Upper lobe of left lung (tissue), 4 donors: Measurements from ENCODE around the gene OR2H2.

Experiments used
- EP300 ChIP-seq, 4 donors: sonication (generic); formaldehyde crosslinking; IDR thresholded peaks; one replicate each; pipeline ENCODE4 v1.5.1; 2017; ENCODE audit warnings: antibody characterized with exemption in 4 of 4, control low read depth in 2 of 4
- POLR2A ChIP-seq, 4 donors: fragments of 450-650 bp; IDR thresholded peaks; one replicate each; pipeline ENCODE4 v1.5.1; 2016 to 2017; ENCODE audit warnings: antibody characterized with exemption in 4 of 4, mild to moderate bottlenecking in 2 of 4
- TF ChIP-seq, protein P1 (sequence below), 6 experiments: fragments of 450-650 bp in 4 of 6; fragments of 200-600 bp in 2 of 6; sonication (generic) in 2 of 6; IDR thresholded peaks; one replicate each; pipeline ENCODE4 v1.5.1; 2016 to 2019; ENCODE audit warnings: antibody characterized with exemption in 6 of 6

GRCh38 chr6:29564875-29565274 lies 20.0 kb upstream of the OR2H2 start:
- TF ChIP-seq POLR2A (IDR thresholded peaks at IDR 0.05) (no peak), EP300 (IDR thresholded peaks at IDR 0.05) (no peak)
- TF ChIP-seq, protein P1, sequence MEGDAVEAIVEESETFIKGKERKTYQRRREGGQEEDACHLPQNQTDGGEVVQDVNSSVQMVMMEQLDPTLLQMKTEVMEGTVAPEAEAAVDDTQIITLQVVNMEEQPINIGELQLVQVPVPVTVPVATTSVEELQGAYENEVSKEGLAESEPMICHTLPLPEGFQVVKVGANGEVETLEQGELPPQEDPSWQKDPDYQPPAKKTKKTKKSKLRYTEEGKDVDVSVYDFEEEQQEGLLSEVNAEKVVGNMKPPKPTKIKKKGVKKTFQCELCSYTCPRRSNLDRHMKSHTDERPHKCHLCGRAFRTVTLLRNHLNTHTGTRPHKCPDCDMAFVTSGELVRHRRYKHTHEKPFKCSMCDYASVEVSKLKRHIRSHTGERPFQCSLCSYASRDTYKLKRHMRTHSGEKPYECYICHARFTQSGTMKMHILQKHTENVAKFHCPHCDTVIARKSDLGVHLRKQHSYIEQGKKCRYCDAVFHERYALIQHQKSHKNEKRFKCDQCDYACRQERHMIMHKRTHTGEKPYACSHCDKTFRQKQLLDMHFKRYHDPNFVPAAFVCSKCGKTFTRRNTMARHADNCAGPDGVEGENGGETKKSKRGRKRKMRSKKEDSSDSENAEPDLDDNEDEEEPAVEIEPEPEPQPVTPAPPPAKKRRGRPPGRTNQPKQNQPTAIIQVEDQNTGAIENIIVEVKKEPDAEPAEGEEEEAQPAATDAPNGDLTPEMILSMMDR (IDR thresholded peaks at IDR 0.05) = no peak
